H9 (cell line): ENCODE measurements around the gene CNRIP1. TPM values are rescaled to one million over a fixed set of nuclear protein-coding genes. Genes with fewer than 3 reads are reported as not detected.

Experiments used
- DNase-seq: peaks from one replicate; pipeline ENCODE4 v3.0.0-alpha.2; 2017
- H2AFZ ChIP-seq: one replicate; pipeline ENCODE4 v1.6.1; 2013; ENCODE audit warnings: mild to moderate bottlenecking, low read length, control low read depth, moderate library complexity
- H2AK5ac ChIP-seq: 2 replicates; pipeline ENCODE4 v1.6.1; 2013; ENCODE audit warnings: low read length, control low read depth, mixed read lengths; ENCODE audit not compliant: insufficient read length
- H2BK120ac ChIP-seq: one replicate; pipeline ENCODE4 v1.6.1; 2013; ENCODE audit warnings: low read depth, mild to moderate bottlenecking, low read length, control low read depth, inconsistent platforms; ENCODE audit not compliant: poor library complexity, severe bottlenecking
- H2BK12ac ChIP-seq: 2 replicates; pipeline ENCODE4 v1.6.1; 2013; ENCODE audit warnings: low read length, control low read depth, mixed read lengths, low read depth; ENCODE audit not compliant: insufficient read length
- H2BK15ac ChIP-seq: 2 replicates; pipeline ENCODE4 v1.6.1; 2013; ENCODE audit warnings: low read depth, low read length, control low read depth
- H2BK20ac ChIP-seq: one replicate; pipeline ENCODE4 v1.6.1; 2013; ENCODE audit warnings: low read depth, mild to moderate bottlenecking, low read length, control low read depth, inconsistent platforms; ENCODE audit not compliant: poor library complexity, severe bottlenecking
- H2BK5ac ChIP-seq: 2 replicates; pipeline ENCODE4 v1.6.1; 2013; ENCODE audit warnings: low read length, control low read depth, mixed read lengths; ENCODE audit not compliant: insufficient read length
- H3K14ac ChIP-seq: 2 replicates; pipeline ENCODE4 v1.6.1; 2013; ENCODE audit warnings: low read length, control low read depth; ENCODE audit not compliant: insufficient read depth
- H3K18ac ChIP-seq: 2 replicates; pipeline ENCODE4 v1.6.1; 2013; ENCODE audit warnings: low read depth, mild to moderate bottlenecking, mixed read lengths, low read length, control low read depth; ENCODE audit not compliant: insufficient read length
- H3K23ac ChIP-seq: 2 replicates; pipeline ENCODE4 v1.6.1; 2013; ENCODE audit warnings: low read length, control low read depth, mixed read lengths, low read depth; ENCODE audit not compliant: insufficient read length
- H3K23me2 ChIP-seq: 2 replicates; pipeline ENCODE4 v1.6.1; 2013; ENCODE audit warnings: low read depth, mild to moderate bottlenecking, mixed read lengths, low read length, control low read depth; ENCODE audit not compliant: insufficient read length, poor library complexity, severe bottlenecking
- H3K27ac ChIP-seq: 2 replicates; pipeline ENCODE4 v1.5.1; 2013; ENCODE audit warnings: low read length, control low read depth, mixed read lengths, low read depth; ENCODE audit not compliant: insufficient read length
- H3K27me3 ChIP-seq: 2 replicates; pipeline ENCODE4 v1.6.1; 2013; ENCODE audit warnings: low read length, control low read depth, inconsistent platforms; ENCODE audit not compliant: insufficient read depth
- H3K4ac ChIP-seq: 2 replicates; pipeline ENCODE4 v1.6.1; 2013; ENCODE audit warnings: low read depth, mild to moderate bottlenecking, control low read depth, inconsistent platforms, low read length, moderate library complexity
- H3K4me1 ChIP-seq: 2 replicates; pipeline ENCODE4 v1.6.1; 2013; ENCODE audit warnings: low read length, control low read depth, inconsistent platforms; ENCODE audit not compliant: insufficient read depth
- H3K4me2 ChIP-seq: 2 replicates; pipeline ENCODE4 v1.6.1; 2013; ENCODE audit warnings: low read length, control low read depth, mixed read lengths; ENCODE audit not compliant: insufficient read length, insufficient read depth
- H3K56ac ChIP-seq: 2 replicates; pipeline ENCODE4 v1.6.1; 2013; ENCODE audit warnings: low read depth, mild to moderate bottlenecking, mixed read lengths, low read length, control low read depth; ENCODE audit not compliant: insufficient read length
- H3K79me1 ChIP-seq: 2 replicates; pipeline ENCODE4 v1.6.1; 2013; ENCODE audit warnings: low read depth, mild to moderate bottlenecking, moderate library complexity, low read length, control low read depth, inconsistent platforms; ENCODE audit not compliant: insufficient read depth, poor library complexity, severe bottlenecking
- H3K79me2 ChIP-seq: 2 replicates; pipeline ENCODE4 v1.6.1; 2013; ENCODE audit warnings: low read length, control low read depth, inconsistent platforms; ENCODE audit not compliant: insufficient read depth
- H3K9ac ChIP-seq: 2 replicates; pipeline ENCODE4 v1.6.1; 2013; ENCODE audit warnings: low read length, control low read depth, mixed read lengths; ENCODE audit not compliant: insufficient read length; ENCODE audit errors: extremely low read depth
- H3K9me3 ChIP-seq: one replicate; pipeline ENCODE4 v1.6.1; 2013; ENCODE audit warnings: low read depth, low read length, inconsistent platforms; ENCODE audit not compliant: control insufficient read depth
- H3T11ph ChIP-seq: one replicate; pipeline ENCODE4 v1.6.1; 2013; ENCODE audit warnings: mild to moderate bottlenecking, low read length, control low read depth, inconsistent platforms
- H4K20me1 ChIP-seq: one replicate; pipeline ENCODE4 v1.6.1; 2013; ENCODE audit not compliant: control insufficient read depth, insufficient read length, insufficient read depth
- H4K5ac ChIP-seq: 2 replicates; pipeline ENCODE4 v1.6.1; 2013; ENCODE audit warnings: low read depth, mild to moderate bottlenecking, mixed read lengths, low read length, control low read depth; ENCODE audit not compliant: insufficient read length
- H4K8ac ChIP-seq: replicated peaks from 2 replicates; pipeline ENCODE4 v1.6.1; 2013; ENCODE audit warnings: low read length, control low read depth, mixed read lengths, low read depth; ENCODE audit not compliant: insufficient read length
- H4K91ac ChIP-seq: 2 replicates; pipeline ENCODE4 v1.6.1; 2013; ENCODE audit warnings: low read depth, mild to moderate bottlenecking, moderate library complexity, mixed read lengths, low read length, control low read depth; ENCODE audit not compliant: insufficient read length
- H3K27ac Mint-ChIP-seq, 3 experiments: 2 replicates in 2 of 3; 3 replicates in 1 of 3; pipeline ENCODE4 v1.8.0; 2020 to 2021; ENCODE audit warnings: mixed read lengths in 3 of 3, mild to moderate bottlenecking in 1 of 3, moderate library complexity in 1 of 3
- H3K27me3 Mint-ChIP-seq: 2 replicates; pipeline ENCODE4 v1.8.0; 2021; ENCODE audit warnings: low read depth, mild to moderate bottlenecking, moderate library complexity, mixed read lengths
- H3K36me3 Mint-ChIP-seq, 3 experiments: 2 replicates in 2 of 3; 3 replicates in 1 of 3; pipeline ENCODE4 v1.8.0; 2020 to 2021; ENCODE audit warnings: low read depth in 3 of 3, mixed read lengths in 3 of 3; ENCODE audit not compliant: insufficient read depth in 1 of 3
- H3K4me1 Mint-ChIP-seq, 2 experiments: 2 replicates each; pipeline ENCODE4 v1.8.0; 2020; ENCODE audit warnings: mixed read lengths in 2 of 2
- H3K4me3 Mint-ChIP-seq, 2 experiments: 2 replicates in 1 of 2; 3 replicates in 1 of 2; pipeline ENCODE4 v1.8.0; 2020 to 2021; ENCODE audit warnings: mild to moderate bottlenecking in 2 of 2, mixed read lengths in 2 of 2, moderate library complexity in 1 of 2
- H3K9me3 Mint-ChIP-seq, 2 experiments: 2 replicates in 1 of 2; 3 replicates in 1 of 2; pipeline ENCODE4 v1.8.0; 2020; ENCODE audit warnings: mild to moderate bottlenecking in 2 of 2, mixed read lengths in 2 of 2, moderate library complexity in 1 of 2
- CTCF ChIP-seq: fragments of 200-600 bp; sonication (generic); conservative IDR thresholded peaks from 3 replicates; pipeline ENCODE4 v1.8.0; 2021; ENCODE audit warnings: antibody characterized with exemption, mild to moderate bottlenecking
- WGBS: extraction: QIAGEN DNeasy Blood & Tissue Kit; methylation state at CpG from one replicate; pipeline ENCODE4 v1.1.7; 2013; ENCODE audit warnings: missing lambda C conversion rate, low lambda C conversion rate, mixed read lengths; ENCODE audit not compliant: insufficient read length; ENCODE audit errors: extremely low coverage; 5-methylcytosine and 5-hydroxymethylcytosine counted together
- total RNA-seq: library from RNA; stranded (reverse); gene quantifications from 2 replicates; pipeline ENCODE4 v1.2.1, GENCODE V29; 2021

The CNRIP1 gene
- total RNA-seq, 1 experiment from 2014 or later = 0.70 TPM

- DNase-seq = no peak
- H3K4me3 Mint-ChIP-seq = no peak overlapping the region
- Histone ChIP-seq H3K18ac (no peak overlapping the region), H2AK5ac (no peak overlapping the region), H3K4me2 (no peak overlapping the region), H3K79me1 (no peaks in the 10 kb centered on the region), H3T11ph (no peak overlapping the region), H3K56ac (no peak overlapping the region), H3K27me3 (no peaks in the 10 kb centered on the region), H3K4me1 (no peaks in the 10 kb centered on the region), H2BK120ac (no peak overlapping the region), H3K23ac (no peak overlapping the region), H2BK5ac (no peak overlapping the region), H4K5ac (no peak overlapping the region), H3K9ac (no peak overlapping the region), H2BK12ac (no peak overlapping the region), H3K79me2 (no peaks in the 10 kb centered on the region), H3K9me3 (no peaks in the 10 kb centered on the region), H3K14ac (no peak overlapping the region), H4K8ac (no peak overlapping the region), H2BK15ac (no peak overlapping the region), H2BK20ac (no peak overlapping the region), H3K27ac (no peak overlapping the region), H2AFZ (no peak overlapping the region), H3K4ac (no peak overlapping the region), H4K91ac (no peak overlapping the region), H4K20me1 (no peaks in the 10 kb centered on the region), H3K23me2 (no peaks in the 10 kb centered on the region)
- H3K27ac Mint-ChIP-seq = no peak overlapping the region
- no CpG with 5 or more reads among the region's 2 CpGs for WGBS
- H3K36me3 Mint-ChIP-seq = no peaks in the 10 kb centered on the region
- TF ChIP-seq CTCF = no peak
- H3K4me1 Mint-ChIP-seq = peaks cover 3% of the 10 kb centered on the region in 2 experiments; a peak in 2 of 4 replicates
- peaks cover 12% of the 10 kb centered on the region for H3K27me3 Mint-ChIP-seq
- H3K9me3 Mint-ChIP-seq = no peaks in the 10 kb centered on the region
These were observed 33.1 kb upstream of the CNRIP1 start for GRCh38 chr2:68352651-68353391.
